Measurements from ENCODE around the gene PPP1R37. TPM values are rescaled to one million over a fixed set of nuclear protein-coding genes. Genes with fewer than 3 reads are reported as not detected.

The PPP1R37 gene
- total and polyA plus RNA-seq, 2 of the 13 experiments (the other 11 are each of a cell fraction or from before 2014, with no cell fraction given) = 9.0 to 14.3 TPM

GRCh38 chr19:45178262-45179071, 85.5 kb downstream of the PPP1R37 start, which contains the start of gene BLOC1S3 (continued):
- TF ChIP-seq NONO (IDR thresholded peaks at IDR 0.05) = no peak
- TF ChIP-seq NONO (CRISPR knock-in tag; conservative IDR thresholded peaks at IDR 0.05) = 0 out of 2 replicates have a peak, but pooled peaks have one; percentile 7
- TF ChIP-seq NAIF1 (CRISPR knock-in tag; IDR thresholded peaks at IDR 0.05; ENCODE audit: borderline replicate concordance) = 0 out of 2 replicates have a peak, but pooled peaks have one; percentile 38
- no peak for TF ChIP-seq CERS6 (CRISPR knock-in tag; IDR thresholded peaks at IDR 0.05)
- peak; percentile 15; the same call in 1 of the 2 replicates for TF ChIP-seq MED1 (CRISPR knock-in tag; IDR thresholded peaks at IDR 0.05)
- 0 out of 2 replicates have a peak, but pooled peaks have one; percentile 9 for TF ChIP-seq ZNF776 (CRISPR knock-in tag; IDR thresholded peaks at IDR 0.05)
- no peak for TF ChIP-seq TIGD3 (CRISPR knock-in tag; IDR thresholded peaks at IDR 0.05; ENCODE audit: borderline replicate concordance)
- TF ChIP-seq RXRB (CRISPR knock-in tag; IDR thresholded peaks at IDR 0.05; ENCODE audit: borderline replicate concordance) = peak; percentile 3; the same call in 1 of the 2 replicates
- peak; percentile 46; the same call in 1 of the 2 replicates for TF ChIP-seq TFDP1 (CRISPR knock-in tag; IDR thresholded peaks at IDR 0.05; ENCODE audit: borderline replicate concordance)
- TF ChIP-seq ZMYM3 (CRISPR knock-in tag; IDR thresholded peaks at IDR 0.05) = no peak; the same call in 1 of the 2 replicates
- TF ChIP-seq, protein P1, sequence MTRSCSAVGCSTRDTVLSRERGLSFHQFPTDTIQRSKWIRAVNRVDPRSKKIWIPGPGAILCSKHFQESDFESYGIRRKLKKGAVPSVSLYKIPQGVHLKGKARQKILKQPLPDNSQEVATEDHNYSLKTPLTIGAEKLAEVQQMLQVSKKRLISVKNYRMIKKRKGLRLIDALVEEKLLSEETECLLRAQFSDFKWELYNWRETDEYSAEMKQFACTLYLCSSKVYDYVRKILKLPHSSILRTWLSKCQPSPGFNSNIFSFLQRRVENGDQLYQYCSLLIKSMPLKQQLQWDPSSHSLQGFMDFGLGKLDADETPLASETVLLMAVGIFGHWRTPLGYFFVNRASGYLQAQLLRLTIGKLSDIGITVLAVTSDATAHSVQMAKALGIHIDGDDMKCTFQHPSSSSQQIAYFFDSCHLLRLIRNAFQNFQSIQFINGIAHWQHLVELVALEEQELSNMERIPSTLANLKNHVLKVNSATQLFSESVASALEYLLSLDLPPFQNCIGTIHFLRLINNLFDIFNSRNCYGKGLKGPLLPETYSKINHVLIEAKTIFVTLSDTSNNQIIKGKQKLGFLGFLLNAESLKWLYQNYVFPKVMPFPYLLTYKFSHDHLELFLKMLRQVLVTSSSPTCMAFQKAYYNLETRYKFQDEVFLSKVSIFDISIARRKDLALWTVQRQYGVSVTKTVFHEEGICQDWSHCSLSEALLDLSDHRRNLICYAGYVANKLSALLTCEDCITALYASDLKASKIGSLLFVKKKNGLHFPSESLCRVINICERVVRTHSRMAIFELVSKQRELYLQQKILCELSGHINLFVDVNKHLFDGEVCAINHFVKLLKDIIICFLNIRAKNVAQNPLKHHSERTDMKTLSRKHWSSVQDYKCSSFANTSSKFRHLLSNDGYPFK (CRISPR knock-in tag; IDR thresholded peaks at IDR 0.05; ENCODE audit: borderline replicate concordance) = no peak; the same call in 1 of the 2 replicates
- TF ChIP-seq ATF5 (CRISPR knock-in tag; IDR thresholded peaks at IDR 0.05; ENCODE audit: low read depth) = 0 out of 2 replicates have a peak, but pooled peaks have one; percentile 32
- peak; percentile 10; the same call in 1 of the 2 replicates for TF ChIP-seq ATF7-NPFF (CRISPR knock-in tag; IDR thresholded peaks at IDR 0.05; ENCODE audit: low read depth)
- TF ChIP-seq TGIF2 (CRISPR knock-in tag; IDR thresholded peaks at IDR 0.05) = peak; percentile 86; the same call in 1 of the 2 replicates

All from HepG2 (cell line).